ENCODE measurements around the gene NCMAP.

- TF ChIP-seq POLR2AphosphoS5 (IDR thresholded peaks at IDR 0.05; ENCODE audit: low read depth, low read length) (no peak), RNF2 (IDR thresholded peaks at IDR 0.05; ENCODE audit: borderline replicate concordance, low read depth, low read length, missing control alignments, poor library complexity, severe bottlenecking) (no peak)
- TF ChIP-seq, protein P1, sequence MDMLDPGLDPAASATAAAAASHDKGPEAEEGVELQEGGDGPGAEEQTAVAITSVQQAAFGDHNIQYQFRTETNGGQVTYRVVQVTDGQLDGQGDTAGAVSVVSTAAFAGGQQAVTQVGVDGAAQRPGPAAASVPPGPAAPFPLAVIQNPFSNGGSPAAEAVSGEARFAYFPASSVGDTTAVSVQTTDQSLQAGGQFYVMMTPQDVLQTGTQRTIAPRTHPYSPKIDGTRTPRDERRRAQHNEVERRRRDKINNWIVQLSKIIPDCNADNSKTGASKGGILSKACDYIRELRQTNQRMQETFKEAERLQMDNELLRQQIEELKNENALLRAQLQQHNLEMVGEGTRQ (IDR thresholded peaks at IDR 0.05; ENCODE audit: low read length), result no peak
Measured at GRCh38 chr1:24547195-24547594, 8.7 kb upstream of the NCMAP start.

All from H1 (cell line).